ENCODE data around the gene SERGEF.

SERGEF gene

DNA sequence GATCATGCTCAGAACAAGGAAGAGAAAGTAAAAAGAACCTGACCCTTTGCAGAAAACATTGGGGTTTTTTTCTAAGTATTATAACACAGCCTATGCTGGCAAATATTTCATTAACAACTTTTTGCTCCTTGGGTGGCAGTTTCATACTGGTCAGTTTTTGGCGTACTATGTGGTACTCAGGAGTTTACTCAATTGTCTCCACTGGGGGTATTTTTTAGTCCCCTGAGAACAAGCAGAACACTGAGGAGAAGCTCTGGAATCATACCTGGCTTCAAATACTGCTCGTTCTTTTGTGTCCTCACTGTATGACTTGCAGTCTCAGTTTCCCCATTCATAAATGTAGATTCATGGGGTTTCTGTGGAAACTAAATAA, 90.4 kb downstream of the SERGEF start:
- no peaks in the 10 kb centered on the region for H3K36me3 ChIP-seq (ENCODE audit: insufficient read depth, low read length)
- peak overlapping the region; percentile 32 for H3K4me2 ChIP-seq (ENCODE audit: low read length)
- no peak overlapping the region for H3K9ac ChIP-seq (ENCODE audit: low read depth, low read length)
- no peaks in the 10 kb centered on the region for H3K9me3 ChIP-seq (replicated peaks; ENCODE audit: low read length)
- peaks cover 10% of the 10 kb centered on the region for H3K4me1 ChIP-seq (ENCODE audit: control insufficient read depth, insufficient read depth, low read length)
- H3K4me3 ChIP-seq (ENCODE audit: low read length), result no peak overlapping the region
- H3K27me3 ChIP-seq (ENCODE audit: control insufficient read depth, insufficient read depth, low read length), result no peaks in the 10 kb centered on the region

DNA sequence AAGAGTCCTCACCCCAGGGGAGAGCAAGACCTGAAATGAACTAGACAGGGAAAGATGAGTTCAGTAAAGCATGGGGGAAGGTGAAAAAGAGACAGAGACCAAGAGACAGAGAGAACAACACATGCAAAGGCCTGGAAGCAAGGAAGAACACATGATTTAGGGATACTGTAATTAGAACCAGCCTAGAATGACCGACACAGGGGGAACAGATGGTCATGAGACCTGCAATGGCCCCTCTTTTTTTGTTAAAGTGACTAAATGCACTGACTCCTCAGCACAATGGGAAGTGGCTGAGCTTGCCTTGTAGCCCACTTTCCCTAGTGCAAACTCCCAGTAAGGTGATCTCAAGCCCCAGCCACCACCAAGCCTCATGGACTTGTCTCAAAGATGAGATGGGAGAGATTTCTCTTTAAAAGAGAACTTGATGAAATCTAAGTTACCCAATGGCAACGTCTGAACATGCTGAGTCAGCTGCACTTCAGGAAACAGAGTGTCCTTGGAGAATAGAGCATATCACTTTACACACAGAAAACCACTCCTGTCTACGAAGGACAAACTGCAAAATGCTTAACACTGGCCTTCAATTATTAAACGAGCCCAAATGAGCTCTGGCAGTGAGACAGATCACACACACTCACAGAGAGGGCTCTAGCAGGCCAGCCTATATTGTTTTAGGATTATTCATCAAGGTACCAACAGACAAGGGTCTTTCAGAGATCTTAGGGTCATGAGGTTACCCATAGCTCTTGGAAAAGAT, 91.0 kb downstream of the SERGEF start:
- Histone ChIP-seq H3K4me2 (ENCODE audit: low read length) (peak overlapping the region; percentile 32), H3K4me3 (ENCODE audit: low read length) (no peak overlapping the region), H3K4me1 (ENCODE audit: control insufficient read depth, insufficient read depth, low read length) (peaks cover 10% of the 10 kb centered on the region), H3K9ac (ENCODE audit: low read depth, low read length) (no peak overlapping the region), H3K27me3 (ENCODE audit: control insufficient read depth, insufficient read depth, low read length) (no peaks in the 10 kb centered on the region), H3K9me3 (replicated peaks; ENCODE audit: low read length) (no peaks in the 10 kb centered on the region), H3K36me3 (ENCODE audit: insufficient read depth, low read length) (no peaks in the 10 kb centered on the region)

DNA sequence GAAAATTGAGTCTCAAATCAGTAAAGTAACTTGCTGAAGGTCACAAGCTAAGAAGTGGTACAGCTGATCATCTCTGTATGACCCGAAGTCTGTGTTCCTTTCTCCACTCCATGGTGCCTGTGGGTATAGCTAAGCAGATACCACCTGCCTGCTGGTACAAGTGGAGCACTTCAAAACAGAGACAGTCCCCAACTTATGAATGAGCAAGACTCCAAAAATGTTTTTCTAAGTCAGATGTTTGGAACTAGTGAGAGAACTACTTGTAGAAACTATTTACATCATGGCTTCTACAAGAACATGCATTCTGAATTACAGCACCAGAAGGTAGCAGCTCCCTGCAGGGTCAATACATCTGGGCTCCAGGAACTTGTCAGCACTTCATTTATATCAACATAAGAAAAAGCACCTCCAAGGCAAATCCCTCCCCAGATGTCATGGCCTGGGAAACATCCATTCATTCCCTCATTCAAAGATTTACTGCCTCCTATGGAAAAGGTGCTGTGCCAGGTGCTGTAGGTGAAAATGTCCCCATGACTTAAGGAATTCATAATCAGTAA, 94.7 kb downstream of the SERGEF start:
- H3K9me3 ChIP-seq (replicated peaks; ENCODE audit: low read length), result no peaks in the 10 kb centered on the region
- no peak overlapping the region for H3K9ac ChIP-seq (ENCODE audit: low read depth, low read length)
- H3K4me2 ChIP-seq (ENCODE audit: low read length), result no peak overlapping the region
- H3K4me1 ChIP-seq (ENCODE audit: control insufficient read depth, insufficient read depth, low read length), result peaks cover 10% of the 10 kb centered on the region
- H3K36me3 ChIP-seq (ENCODE audit: insufficient read depth, low read length), result no peaks in the 10 kb centered on the region
- no peak overlapping the region for H3K4me3 ChIP-seq (ENCODE audit: low read length)
- H3K27me3 ChIP-seq (ENCODE audit: control insufficient read depth, insufficient read depth, low read length), result no peaks in the 10 kb centered on the region

DNA sequence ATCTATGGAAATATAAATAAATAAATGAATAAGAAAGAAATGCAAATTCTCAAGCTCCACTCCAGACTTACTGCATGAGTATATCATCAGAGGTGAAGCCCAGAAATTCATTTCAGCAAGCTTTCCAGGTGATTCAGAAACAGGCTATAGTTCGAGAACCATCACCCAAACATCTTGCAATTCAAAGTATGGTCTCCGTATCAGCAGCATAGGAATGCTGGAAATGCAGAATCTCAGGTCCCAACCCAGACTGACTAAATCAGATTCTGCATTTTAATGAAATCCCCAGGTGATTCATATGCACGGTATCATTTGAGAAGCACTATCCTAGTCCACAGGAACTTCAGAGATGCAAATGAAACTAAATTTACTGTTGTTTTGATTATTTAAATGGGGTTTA, 95.3 kb downstream of the SERGEF start:
- Histone ChIP-seq H3K27me3 (ENCODE audit: control insufficient read depth, insufficient read depth, low read length) (no peaks in the 10 kb centered on the region), H3K4me3 (ENCODE audit: low read length) (no peak overlapping the region), H3K9ac (ENCODE audit: low read depth, low read length) (no peak overlapping the region), H3K9me3 (replicated peaks; ENCODE audit: low read length) (no peaks in the 10 kb centered on the region), H3K36me3 (ENCODE audit: insufficient read depth, low read length) (no peaks in the 10 kb centered on the region), H3K4me2 (ENCODE audit: low read length) (no peak overlapping the region), H3K4me1 (ENCODE audit: control insufficient read depth, insufficient read depth, low read length) (peaks cover 10% of the 10 kb centered on the region)

DNA sequence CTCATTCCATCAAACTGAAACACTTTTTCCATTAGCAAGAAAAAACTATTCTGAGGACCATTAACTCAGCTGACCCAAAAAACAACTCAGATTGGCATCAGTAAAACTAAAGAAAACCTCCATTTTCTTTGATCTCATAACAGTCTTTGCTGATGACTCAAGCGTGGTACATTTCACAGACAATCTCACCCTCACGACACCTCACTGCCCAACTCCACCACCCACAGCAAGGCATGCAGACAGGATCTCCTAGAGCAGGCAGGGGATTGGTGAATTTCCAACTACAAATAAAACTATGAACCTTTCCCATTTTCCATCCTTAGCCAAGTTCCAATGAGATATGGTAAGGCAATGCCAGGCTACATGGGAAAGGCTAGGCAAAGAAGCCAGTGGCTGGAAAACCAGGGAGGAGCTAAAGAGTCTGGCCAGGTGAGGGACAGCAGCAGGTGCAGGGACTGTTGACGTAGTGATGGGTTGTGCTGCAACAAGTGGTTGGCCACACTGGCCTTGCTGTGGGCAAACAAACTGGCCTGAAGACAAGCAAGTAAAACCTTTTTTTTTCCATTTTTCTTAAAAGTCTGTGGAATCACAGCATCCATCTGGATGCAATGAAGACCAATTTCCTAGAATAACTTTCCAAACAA, 97.2 kb downstream of the SERGEF start:
- H3K9me3 ChIP-seq (replicated peaks; ENCODE audit: low read length), result no peaks in the 10 kb centered on the region
- H3K4me3 ChIP-seq (ENCODE audit: low read length), result no peak overlapping the region
- no peaks in the 10 kb centered on the region for H3K36me3 ChIP-seq (ENCODE audit: insufficient read depth, low read length)
- no peaks in the 10 kb centered on the region for H3K4me1 ChIP-seq (ENCODE audit: control insufficient read depth, insufficient read depth, low read length)
- no peak overlapping the region for H3K4me2 ChIP-seq (ENCODE audit: low read length)
- no peaks in the 10 kb centered on the region for H3K27me3 ChIP-seq (ENCODE audit: control insufficient read depth, insufficient read depth, low read length)
- no peak overlapping the region for H3K9ac ChIP-seq (ENCODE audit: low read depth, low read length)

DNA sequence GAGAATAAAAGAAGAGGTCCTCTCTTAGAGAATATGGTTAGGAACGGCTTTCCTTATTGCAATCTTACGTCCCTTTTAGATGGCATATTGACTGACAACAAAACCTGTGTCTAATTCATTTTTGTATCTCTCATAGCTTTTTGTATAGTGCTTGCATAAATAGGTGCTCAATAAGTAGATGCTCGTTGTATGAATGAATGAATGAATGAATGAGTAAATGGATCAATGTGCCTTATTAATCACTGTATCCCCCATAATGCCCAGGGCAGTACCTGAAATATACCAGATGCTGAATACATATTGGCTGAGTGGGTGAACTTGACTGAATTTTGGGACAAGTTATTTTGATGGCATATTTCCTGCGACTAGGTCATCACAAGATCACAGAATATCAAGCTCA, 97.9 kb downstream of the SERGEF start:
- Histone ChIP-seq H3K9me3 (replicated peaks; ENCODE audit: low read length) (no peaks in the 10 kb centered on the region), H3K4me3 (ENCODE audit: low read length) (no peak overlapping the region), H3K4me1 (ENCODE audit: control insufficient read depth, insufficient read depth, low read length) (no peaks in the 10 kb centered on the region), H3K27me3 (ENCODE audit: control insufficient read depth, insufficient read depth, low read length) (no peaks in the 10 kb centered on the region), H3K4me2 (ENCODE audit: low read length) (no peak overlapping the region), H3K9ac (ENCODE audit: low read depth, low read length) (no peak overlapping the region), H3K36me3 (ENCODE audit: insufficient read depth, low read length) (no peaks in the 10 kb centered on the region)

DNA sequence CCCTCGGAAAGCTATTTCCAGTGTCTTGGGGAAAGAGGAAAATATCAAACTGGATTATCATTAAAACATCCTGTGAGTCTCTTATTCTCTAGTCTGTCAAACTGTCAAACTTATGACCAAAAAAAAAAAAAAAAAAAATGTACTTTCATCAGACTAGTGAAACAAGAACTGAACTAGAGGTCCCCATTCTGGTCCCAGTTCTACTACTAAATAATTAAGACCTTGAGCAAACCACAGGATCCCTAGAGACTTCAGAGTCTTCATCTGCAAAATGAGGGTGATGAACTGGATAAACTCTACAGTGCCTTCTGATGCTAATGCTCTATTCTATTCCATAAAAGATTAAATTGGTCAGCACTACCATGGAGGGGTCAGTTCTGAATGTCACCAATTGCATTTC, 105.8 kb downstream of the SERGEF start:
- Histone ChIP-seq H3K9me3 (replicated peaks; ENCODE audit: low read length) (no peaks in the 10 kb centered on the region), H3K4me2 (ENCODE audit: low read length) (no peak overlapping the region), H3K9ac (ENCODE audit: low read depth, low read length) (no peak overlapping the region), H3K4me3 (ENCODE audit: low read length) (no peak overlapping the region), H3K27me3 (ENCODE audit: control insufficient read depth, insufficient read depth, low read length) (no peaks in the 10 kb centered on the region), H3K4me1 (ENCODE audit: control insufficient read depth, insufficient read depth, low read length) (no peaks in the 10 kb centered on the region), H3K36me3 (ENCODE audit: insufficient read depth, low read length) (no peaks in the 10 kb centered on the region)

DNA sequence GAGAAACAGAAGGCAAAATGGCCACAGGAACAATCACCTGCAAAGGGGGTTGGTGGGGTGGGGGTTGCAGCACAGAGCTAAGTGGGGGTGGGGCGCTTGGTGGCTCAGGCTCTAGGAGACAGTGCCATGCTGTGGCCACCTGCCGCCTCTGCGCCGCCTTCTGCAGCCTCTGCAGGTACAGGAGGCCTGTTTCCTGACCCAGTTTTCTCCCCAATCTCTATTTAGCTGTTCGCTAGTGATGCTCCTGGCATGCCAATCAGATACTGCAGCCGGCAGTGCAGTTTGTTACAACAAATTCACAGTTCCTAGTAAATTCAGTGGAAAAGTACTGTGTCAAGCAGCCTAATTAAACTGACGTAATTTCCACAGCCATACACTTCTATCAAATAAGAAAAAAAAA, 106.4 kb downstream of the SERGEF start:
- no peaks in the 10 kb centered on the region for H3K9me3 ChIP-seq (replicated peaks; ENCODE audit: low read length)
- H3K36me3 ChIP-seq (ENCODE audit: insufficient read depth, low read length), result no peaks in the 10 kb centered on the region
- no peaks in the 10 kb centered on the region for H3K4me1 ChIP-seq (ENCODE audit: control insufficient read depth, insufficient read depth, low read length)
- H3K4me2 ChIP-seq (ENCODE audit: low read length), result no peak overlapping the region
- no peaks in the 10 kb centered on the region for H3K27me3 ChIP-seq (ENCODE audit: control insufficient read depth, insufficient read depth, low read length)
- H3K4me3 ChIP-seq (ENCODE audit: low read length), result no peak overlapping the region
- H3K9ac ChIP-seq (ENCODE audit: low read depth, low read length), result no peak overlapping the region

DNA sequence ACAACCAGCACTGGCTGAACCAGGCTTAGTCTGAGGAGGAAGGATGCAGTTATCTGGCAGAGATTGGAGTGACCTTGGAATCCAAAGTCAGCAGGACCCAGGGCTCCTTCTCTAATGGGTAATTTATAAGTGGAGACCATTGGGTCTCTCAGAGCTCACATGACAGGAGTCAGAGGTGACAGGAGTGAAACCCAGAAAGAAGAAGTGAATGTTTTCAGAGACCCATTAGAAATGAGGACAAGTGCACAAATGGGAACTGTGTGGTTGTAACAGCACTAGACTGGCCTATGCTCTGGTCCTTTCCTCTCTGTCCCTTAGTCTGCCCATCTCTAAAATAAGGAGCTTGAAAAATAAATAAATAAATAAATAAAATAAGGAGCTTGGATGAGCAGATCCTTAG, 107.4 kb downstream of the SERGEF start:
- H3K4me2 ChIP-seq (ENCODE audit: low read length), result no peak overlapping the region
- H3K27me3 ChIP-seq (ENCODE audit: control insufficient read depth, insufficient read depth, low read length), result no peaks in the 10 kb centered on the region
- H3K9ac ChIP-seq (ENCODE audit: low read depth, low read length), result no peak overlapping the region
- H3K9me3 ChIP-seq (replicated peaks; ENCODE audit: low read length), result no peaks in the 10 kb centered on the region
- no peak overlapping the region for H3K4me3 ChIP-seq (ENCODE audit: low read length)
- no peaks in the 10 kb centered on the region for H3K36me3 ChIP-seq (ENCODE audit: insufficient read depth, low read length)
- no peaks in the 10 kb centered on the region for H3K4me1 ChIP-seq (ENCODE audit: control insufficient read depth, insufficient read depth, low read length)

DNA sequence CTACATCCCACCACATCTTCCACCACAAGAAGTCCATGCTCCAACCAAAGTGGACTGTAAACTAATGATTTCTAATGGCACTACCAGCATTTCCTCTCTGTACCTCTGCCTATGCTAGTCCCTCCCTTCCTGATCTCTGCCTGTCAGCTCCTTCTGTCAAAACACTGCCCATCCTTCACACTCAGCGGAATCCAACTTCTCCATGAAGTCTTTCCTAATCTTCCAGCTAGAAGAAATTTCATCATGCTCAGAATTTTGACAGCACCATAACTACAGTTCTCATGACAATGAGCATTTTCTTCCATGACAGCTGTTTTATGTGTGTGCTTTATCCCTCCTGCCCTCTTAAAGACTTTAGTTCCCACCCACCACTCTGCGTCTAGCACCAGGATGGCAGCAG, 111.4 kb downstream of the SERGEF start:
- no peaks in the 10 kb centered on the region for H3K27me3 ChIP-seq (ENCODE audit: control insufficient read depth, insufficient read depth, low read length)
- no peaks in the 10 kb centered on the region for H3K9me3 ChIP-seq (replicated peaks; ENCODE audit: low read length)
- no peaks in the 10 kb centered on the region for H3K4me1 ChIP-seq (ENCODE audit: control insufficient read depth, insufficient read depth, low read length)
- H3K4me2 ChIP-seq (ENCODE audit: low read length), result no peak overlapping the region
- H3K9ac ChIP-seq (ENCODE audit: low read depth, low read length), result no peak overlapping the region
- H3K4me3 ChIP-seq (ENCODE audit: low read length), result no peak overlapping the region
- no peaks in the 10 kb centered on the region for H3K36me3 ChIP-seq (ENCODE audit: insufficient read depth, low read length)

DNA sequence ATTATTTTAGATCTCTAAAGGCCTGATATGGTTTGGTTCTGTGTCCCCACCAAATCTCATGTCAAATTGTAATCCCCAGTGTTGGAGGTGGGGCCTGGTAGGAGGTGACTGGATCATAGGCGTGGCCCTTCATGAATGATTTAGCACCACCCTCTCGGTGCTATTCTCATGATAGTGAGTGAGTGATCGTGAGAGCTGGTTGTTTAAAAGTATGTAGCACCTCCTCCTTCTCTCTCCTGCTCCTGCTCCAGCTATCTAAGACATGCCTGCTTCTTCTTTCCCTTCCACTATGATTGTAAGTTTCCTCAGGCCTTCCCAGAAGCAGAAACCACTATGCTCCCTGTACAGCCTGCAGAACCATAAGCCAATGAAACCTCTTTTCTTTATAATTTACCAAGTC, 114.1 kb downstream of the SERGEF start:
- Histone ChIP-seq H3K4me2 (ENCODE audit: low read length) (no peak overlapping the region), H3K27me3 (ENCODE audit: control insufficient read depth, insufficient read depth, low read length) (no peaks in the 10 kb centered on the region), H3K4me1 (ENCODE audit: control insufficient read depth, insufficient read depth, low read length) (no peaks in the 10 kb centered on the region), H3K4me3 (ENCODE audit: low read length) (no peak overlapping the region), H3K9ac (ENCODE audit: low read depth, low read length) (no peak overlapping the region), H3K9me3 (replicated peaks; ENCODE audit: low read length) (no peaks in the 10 kb centered on the region), H3K36me3 (ENCODE audit: insufficient read depth, low read length) (no peaks in the 10 kb centered on the region)

DNA sequence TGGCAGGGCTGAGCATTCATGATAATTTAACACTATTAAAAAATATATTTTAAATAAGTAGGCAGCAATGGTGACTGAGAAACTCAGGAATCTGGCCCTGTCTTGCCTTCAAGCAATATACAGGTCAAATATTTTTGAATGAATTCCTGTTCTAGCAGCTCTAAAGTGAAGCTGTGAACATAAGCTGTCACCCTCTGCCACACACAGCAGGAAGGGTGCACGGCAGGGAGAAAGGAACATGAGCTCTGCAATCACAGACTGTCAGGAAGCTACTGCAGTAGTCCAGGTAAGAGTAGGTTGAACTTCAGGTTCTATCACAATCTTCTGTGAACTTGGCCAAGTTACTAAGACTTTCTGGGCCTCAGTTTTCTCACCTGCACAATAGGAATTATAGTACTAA, 114.8 kb downstream of the SERGEF start:
- H3K4me3 ChIP-seq (ENCODE audit: low read length), result no peak overlapping the region
- H3K9ac ChIP-seq (ENCODE audit: low read depth, low read length), result no peak overlapping the region
- H3K4me1 ChIP-seq (ENCODE audit: control insufficient read depth, insufficient read depth, low read length), result no peaks in the 10 kb centered on the region
- no peaks in the 10 kb centered on the region for H3K36me3 ChIP-seq (ENCODE audit: insufficient read depth, low read length)
- H3K27me3 ChIP-seq (ENCODE audit: control insufficient read depth, insufficient read depth, low read length), result no peaks in the 10 kb centered on the region
- H3K9me3 ChIP-seq (replicated peaks; ENCODE audit: low read length), result no peaks in the 10 kb centered on the region
- H3K4me2 ChIP-seq (ENCODE audit: low read length), result no peak overlapping the region

Measured in skeletal muscle satellite cell (primary cell).